NCI-H187 (cell line): ENCODE measurements around the gene TRMT10C.
"Not testable (repeated sequence)": the region's sequence is repeated elsewhere in the genome, so short reads cannot be mapped to it uniquely, and the experiment has no call there.

Experiments used
- DNase-seq, 2 experiments: peaks; one replicate each; lab custom pipeline; 2025; lab: John Stamatoyannopoulos, UW

TRMT10C gene

GRCh38 chr3:101548527-101549105 is 13.1 kb upstream of the TRMT10C start:
- no peak for DNase-seq

GRCh38 chr3:101549473-101549872 is 12.2 kb upstream of the TRMT10C start:
- DNase-seq, result no peak

- not testable (repeated sequence) for DNase-seq
These were observed 10.1 kb upstream of the TRMT10C start for GRCh38 chr3:101551359-101552081.

GRCh38 chr3:101553381-101553780 is 8.3 kb upstream of the TRMT10C start:
- not testable (repeated sequence) for DNase-seq

GRCh38 chr3:101556064-101556463 is 5.6 kb upstream of the TRMT10C start:
- no peak for DNase-seq

GRCh38 chr3:101567528-101568317 is 6.1 kb downstream of the TRMT10C start:
- DNase-seq, result no peak

GRCh38 chr3:101571028-101571895 is 9.6 kb downstream of the TRMT10C start:
- DNase-seq, result no peak

- DNase-seq, result peak; percentile 95
These were observed 12.1 kb downstream of the TRMT10C start, which contains the start of gene PCNP for GRCh38 chr3:101573449-101574387. Gene PCNP, plus strand, starts transcription at chr3:101574180. Its CDS starts 36 bp downstream, at chr3:101574216.

GRCh38 chr3:101574388-101575112 is 12.9 kb downstream of the TRMT10C start:
- no peak for DNase-seq

GRCh38 chr3:101577286-101577685 is 15.6 kb downstream of the TRMT10C start:
- DNase-seq, result no peak

- no peak for DNase-seq
These were observed 26.9 kb downstream of the TRMT10C start for GRCh38 chr3:101588616-101589015.

- DNase-seq, result no peak
These were observed 29.4 kb downstream of the TRMT10C start for GRCh38 chr3:101591071-101591470.

- no peak for DNase-seq
These were observed 41.1 kb downstream of the TRMT10C start for GRCh38 chr3:101602731-101603130.

- no peak for DNase-seq
These were observed 41.5 kb downstream of the TRMT10C start for GRCh38 chr3:101603184-101603583.

- not testable (repeated sequence) for DNase-seq
These were observed 43.7 kb downstream of the TRMT10C start for GRCh38 chr3:101605398-101605797.

- DNase-seq, result no peak
These were observed 49.4 kb downstream of the TRMT10C start for GRCh38 chr3:101611023-101611422.

- DNase-seq, result not testable (repeated sequence)
These were observed 51.3 kb downstream of the TRMT10C start for GRCh38 chr3:101613014-101613413.

- DNase-seq, result no peak
These were observed 53.9 kb downstream of the TRMT10C start for GRCh38 chr3:101615525-101615924.
